GM18520 (cell line): Measurements from ENCODE around the gene SEMA3D.
A peak's percentile ranks its signal among the peaks of the same experiment; 100 is the strongest.

ENCODE experiments used
- ATAC-seq: cut with Tn5 transposase; IDR thresholded peaks from one replicate; pipeline ENCODE4 v1.9.1; 2021; ENCODE audit not compliant: unreplicated experiment

The SEMA3D gene

DNA sequence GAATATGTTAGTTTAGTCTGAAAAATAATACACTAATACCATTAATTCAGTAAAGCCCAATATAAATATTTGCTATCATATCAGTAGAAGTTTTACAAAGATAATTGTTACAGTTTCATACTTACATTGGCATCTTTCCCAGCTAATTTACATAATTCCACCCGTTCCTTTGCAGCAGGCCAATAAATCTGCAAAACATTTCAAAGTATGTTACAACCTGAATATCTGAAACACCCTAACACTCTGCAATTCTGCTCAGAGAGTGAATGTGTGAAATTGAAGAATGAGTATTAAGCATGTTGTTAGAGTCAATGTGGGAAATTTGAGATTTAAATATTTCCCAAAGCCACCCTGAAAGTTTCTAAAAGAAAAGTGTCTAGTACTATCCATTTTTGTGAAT lies 105.5 kb downstream of the SEMA3D start:
- ATAC-seq: no peak

- ATAC-seq: no peak
Observed at GRCh38 chr7:85079434-85079833, 107.4 kb downstream of the SEMA3D start.

DNA sequence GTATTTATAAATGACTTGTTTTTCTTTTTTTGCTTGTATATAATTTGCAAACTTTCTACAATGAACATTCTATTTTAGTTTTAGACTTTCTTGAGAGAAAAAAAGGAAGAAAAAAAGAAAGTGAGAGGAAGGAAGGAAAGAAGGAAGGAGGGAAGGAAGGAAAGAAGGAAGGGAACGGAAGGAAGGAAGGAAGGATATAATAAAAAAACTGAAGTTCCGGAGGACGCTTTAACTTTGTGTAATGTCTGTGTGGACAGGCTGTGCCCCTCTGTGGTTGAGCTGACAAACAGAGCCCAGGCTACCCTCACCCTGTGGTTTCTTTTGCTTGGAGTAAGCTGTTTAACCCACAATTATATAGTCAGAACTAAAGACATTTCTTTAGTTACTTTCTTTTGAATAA lies 108.7 kb downstream of the SEMA3D start:
- no peak for ATAC-seq

DNA sequence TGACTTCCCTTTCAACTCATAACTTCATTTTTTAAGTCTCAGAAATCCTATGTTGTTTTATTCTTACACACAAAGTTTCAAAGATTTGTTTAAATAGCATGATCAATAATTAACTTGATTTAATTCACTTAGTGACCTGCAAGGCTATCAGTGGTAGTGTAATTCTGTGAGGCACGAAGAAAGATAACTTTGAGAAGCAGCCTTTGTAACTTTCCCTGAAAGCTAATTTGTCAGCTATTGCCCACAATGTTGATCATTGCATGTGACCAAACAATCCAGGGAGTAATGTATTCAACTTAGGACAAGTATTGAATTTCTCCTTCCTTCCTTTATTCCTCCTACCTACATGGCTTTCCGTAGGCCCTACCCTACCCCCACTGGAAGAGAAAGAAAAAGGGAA lies 111.0 kb downstream of the SEMA3D start:
- ATAC-seq: no peak

DNA sequence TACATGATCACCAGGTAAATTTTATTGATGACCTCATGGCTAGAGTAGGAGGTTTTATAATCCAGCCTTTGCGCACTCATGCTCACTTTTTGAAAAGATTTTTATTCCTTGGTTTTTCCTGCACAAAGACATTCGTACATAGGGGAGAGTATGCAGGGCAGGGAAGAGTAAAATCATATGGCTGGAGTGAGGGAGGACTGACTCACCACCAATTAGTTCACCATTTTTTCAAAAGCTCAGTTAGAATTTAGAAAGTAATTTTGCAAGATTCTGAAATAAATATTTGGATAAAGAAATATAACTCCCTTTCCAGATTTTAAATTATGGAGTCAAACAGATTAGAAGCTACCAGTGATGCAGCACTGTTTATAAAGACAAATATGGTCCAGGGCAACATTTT lies 111.9 kb downstream of the SEMA3D start:
- ATAC-seq: no peak

GRCh38 chr7:85074016-85074415 lies 112.8 kb downstream of the SEMA3D start:
- no peak for ATAC-seq

GRCh38 chr7:85070967-85071628 lies 115.8 kb downstream of the SEMA3D start:
- ATAC-seq: no peak

GRCh38 chr7:85068799-85069198 lies 118.1 kb downstream of the SEMA3D start:
- ATAC-seq: no peak

DNA sequence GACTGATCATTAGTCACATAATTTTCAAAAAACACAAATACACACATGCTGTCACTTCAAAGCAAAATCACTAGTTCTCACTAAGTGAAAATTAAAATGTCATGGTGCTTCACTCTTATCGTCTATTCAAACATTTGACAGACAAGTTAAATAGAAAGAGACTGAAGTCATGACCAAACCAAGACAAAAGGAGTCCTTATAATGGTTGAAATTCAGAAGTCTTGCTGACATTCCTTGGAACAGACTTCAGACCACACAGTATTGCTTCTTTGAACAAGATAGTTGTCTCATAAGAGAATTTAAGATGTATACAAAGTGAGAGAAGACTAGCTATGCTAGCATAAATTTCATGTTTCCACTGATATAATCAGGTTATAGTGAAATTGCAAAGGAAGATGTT lies 119.5 kb downstream of the SEMA3D start:
- ATAC-seq: no peak

DNA sequence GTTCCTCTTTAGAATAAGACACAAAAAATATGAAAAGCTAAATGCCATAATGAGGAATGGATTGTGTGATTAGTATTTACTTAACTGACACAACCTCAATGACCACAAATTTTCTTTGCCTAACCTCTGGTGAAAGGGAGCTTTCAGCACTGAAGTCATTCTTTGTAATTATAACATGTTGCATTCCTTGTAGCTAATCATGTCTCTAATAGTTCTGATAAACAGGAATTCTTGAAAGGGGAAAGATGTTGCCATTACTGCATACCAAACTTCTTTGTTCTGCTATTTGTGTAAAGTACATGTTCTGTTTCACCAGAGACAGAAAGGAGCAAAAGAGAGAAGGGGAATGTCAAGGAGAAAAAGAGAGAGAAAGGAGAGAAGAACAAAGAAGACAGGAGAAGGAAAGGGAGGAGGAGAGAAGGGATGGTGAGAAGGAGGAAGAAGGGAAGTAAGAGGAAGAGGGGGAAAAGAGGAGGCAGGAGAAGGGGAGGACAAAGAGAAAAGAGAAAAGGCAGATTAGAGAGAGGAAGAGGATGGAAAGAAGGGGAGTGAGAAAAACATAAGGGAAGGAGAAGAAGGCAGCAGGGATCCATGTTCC lies 120.9 kb downstream of the SEMA3D start:
- ATAC-seq: no peak

- no peak for ATAC-seq
Observed at GRCh38 chr7:85065306-85065705, 121.5 kb downstream of the SEMA3D start.

GRCh38 chr7:85062651-85063050 lies 124.2 kb downstream of the SEMA3D start:
- ATAC-seq: no peak

DNA sequence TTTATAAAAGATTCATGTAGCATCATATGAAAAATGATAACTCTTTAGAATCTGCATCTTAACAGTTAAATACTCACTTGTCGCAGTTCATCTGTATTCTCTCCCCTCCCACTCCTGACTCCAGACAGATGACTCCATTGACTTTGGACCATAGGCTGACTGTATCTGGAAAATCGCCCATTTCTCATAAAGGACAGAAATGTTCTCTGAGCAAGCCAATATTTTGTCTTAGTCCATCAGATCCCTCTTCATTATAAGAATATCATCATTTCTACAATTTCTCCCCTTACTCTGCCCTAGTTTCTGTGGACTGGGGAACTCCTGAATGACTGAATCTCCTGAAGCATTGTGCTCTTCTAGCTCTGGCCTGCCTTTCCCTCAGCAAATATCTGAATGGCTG lies 125.4 kb downstream of the SEMA3D start:
- ATAC-seq: no peak

- no peak for ATAC-seq
Observed at GRCh38 chr7:85060696-85061095, 126.2 kb downstream of the SEMA3D start.

DNA sequence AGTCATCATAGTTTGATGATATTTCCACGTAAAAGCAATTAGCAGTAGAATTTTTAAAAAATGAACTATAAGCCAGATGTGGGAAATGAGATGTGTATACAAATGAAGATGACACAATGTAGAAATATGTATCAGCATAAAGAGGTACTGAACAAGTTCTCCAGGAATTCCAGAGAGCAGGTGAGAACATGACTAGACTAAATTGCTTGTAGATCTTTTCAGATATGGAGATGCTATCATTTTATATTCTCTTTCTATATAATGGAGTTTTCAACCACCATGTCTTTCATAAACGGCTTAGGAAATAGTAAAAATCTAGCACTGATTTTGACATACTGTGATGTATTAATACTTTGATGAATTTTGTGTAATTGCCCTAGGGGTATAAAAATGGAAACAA lies 130.9 kb downstream of the SEMA3D start:
- no peak for ATAC-seq

- no peak for ATAC-seq
Observed at GRCh38 chr7:85055196-85055595, 131.7 kb downstream of the SEMA3D start.

DNA sequence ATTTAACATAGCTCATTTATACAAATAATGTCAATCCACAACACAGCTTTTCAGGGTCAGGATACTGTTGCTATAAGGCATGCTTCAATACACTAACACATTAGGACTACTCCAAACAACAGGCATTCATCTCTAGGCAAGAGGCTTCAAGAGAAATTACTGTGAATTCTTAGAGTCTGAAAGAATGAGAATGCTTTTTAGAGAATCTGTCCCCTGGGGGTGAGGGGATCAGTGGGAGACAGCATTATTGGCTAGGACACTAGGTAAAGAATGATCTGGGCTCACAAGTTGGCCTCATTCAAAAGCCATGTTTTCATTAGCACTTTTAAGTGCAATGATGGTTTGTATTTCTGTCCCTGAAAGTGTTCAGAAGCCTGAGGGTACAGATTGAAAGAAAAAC lies 132.6 kb downstream of the SEMA3D start:
- no peak for ATAC-seq

GRCh38 chr7:85052894-85053293 lies 134.0 kb downstream of the SEMA3D start:
- no peak for ATAC-seq

- ATAC-seq: no peak
Observed at GRCh38 chr7:85052056-85052737, 134.7 kb downstream of the SEMA3D start.

- no peak for ATAC-seq
Observed at GRCh38 chr7:85046534-85046933, 140.3 kb downstream of the SEMA3D start.

- ATAC-seq: peak; percentile 26
Observed at GRCh38 chr7:85041605-85042216, 145.1 kb downstream of the SEMA3D start.
